HFFc6 (cell line): Measurements from ENCODE around the gene SATB2. TPM values are rescaled to one million over a fixed set of nuclear protein-coding genes. Genes with fewer than 3 reads are reported as not detected.
A peak's percentile ranks its signal among the peaks of the same experiment; 100 is the strongest.

Source experiments
- DNase-seq: peaks from one replicate; pipeline ENCODE4 v3.0.0-alpha.2; 2018
- H3K27ac Mint-ChIP-seq: 2 replicates; pipeline ENCODE4 v1.8.0; 2020; ENCODE audit warnings: mild to moderate bottlenecking, mixed read lengths
- H3K27me3 Mint-ChIP-seq: 2 replicates; pipeline ENCODE4 v1.8.0; 2021; ENCODE audit warnings: mild to moderate bottlenecking, moderate library complexity, mixed read lengths; ENCODE audit not compliant: insufficient read depth
- H3K36me3 Mint-ChIP-seq: 2 replicates; pipeline ENCODE4 v1.8.0; 2021; ENCODE audit warnings: low read depth, mixed read lengths
- H3K4me1 Mint-ChIP-seq: 2 replicates; pipeline ENCODE4 v1.8.0; 2020; ENCODE audit warnings: low read depth, mixed read lengths
- H3K4me3 Mint-ChIP-seq: 2 replicates; pipeline ENCODE4 v1.8.0; 2020; ENCODE audit warnings: mild to moderate bottlenecking, moderate library complexity, mixed read lengths
- H3K9me3 Mint-ChIP-seq: 2 replicates; pipeline ENCODE4 v1.8.0; 2020; ENCODE audit warnings: mild to moderate bottlenecking, mixed read lengths
- total RNA-seq, 6 experiments: library from RNA; stranded (reverse); fragmentation: NEBNext Ultra II Directional; extraction: Animal tissue kit (Norgen Biotek cat#: 25700); gene quantifications; 2 replicates in 1 of 6; 3 replicates in 5 of 6; pipeline ENCODE4 v1.2.3, GENCODE V29; 2021
- TF ChIP-seq, protein P1 (sequence below): fragments of 200-600 bp; sonication (generic); IDR thresholded peaks from 2 replicates; pipeline ENCODE4 v1.5.0; 2021; ENCODE audit warnings: antibody characterized with exemption, mild to moderate bottlenecking

The SATB2 gene
- total RNA-seq, 6 experiments from 2014 or later, result 7.4 to 12.7 (median 11.9) TPM

DNA sequence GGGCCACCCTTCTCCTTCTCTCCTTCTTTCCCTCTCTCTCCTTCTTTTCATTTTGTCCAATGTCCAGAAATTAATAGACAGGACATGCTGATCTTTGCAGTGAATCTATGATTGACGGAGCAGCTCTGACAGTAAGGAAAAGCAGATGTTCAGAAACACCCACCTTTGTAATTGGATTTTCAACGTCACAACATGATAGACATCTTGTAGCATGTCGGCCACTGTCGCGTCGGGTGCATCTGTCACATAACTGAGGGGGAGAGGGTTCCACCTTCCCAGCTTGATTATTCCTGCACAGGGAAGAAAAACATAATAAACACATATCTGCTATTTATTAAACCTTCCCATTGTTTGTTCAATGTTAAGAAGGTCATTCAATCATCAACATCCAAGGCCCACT, 76.2 kb downstream of the SATB2 start:
- no peaks in the 10 kb centered on the region for H3K9me3 Mint-ChIP-seq
- H3K4me3 Mint-ChIP-seq, result no peak overlapping the region
- H3K27me3 Mint-ChIP-seq, result no peaks in the 10 kb centered on the region; the same call in 1 of the 2 replicates
- no peak overlapping the region for H3K27ac Mint-ChIP-seq
- TF ChIP-seq, protein P1, sequence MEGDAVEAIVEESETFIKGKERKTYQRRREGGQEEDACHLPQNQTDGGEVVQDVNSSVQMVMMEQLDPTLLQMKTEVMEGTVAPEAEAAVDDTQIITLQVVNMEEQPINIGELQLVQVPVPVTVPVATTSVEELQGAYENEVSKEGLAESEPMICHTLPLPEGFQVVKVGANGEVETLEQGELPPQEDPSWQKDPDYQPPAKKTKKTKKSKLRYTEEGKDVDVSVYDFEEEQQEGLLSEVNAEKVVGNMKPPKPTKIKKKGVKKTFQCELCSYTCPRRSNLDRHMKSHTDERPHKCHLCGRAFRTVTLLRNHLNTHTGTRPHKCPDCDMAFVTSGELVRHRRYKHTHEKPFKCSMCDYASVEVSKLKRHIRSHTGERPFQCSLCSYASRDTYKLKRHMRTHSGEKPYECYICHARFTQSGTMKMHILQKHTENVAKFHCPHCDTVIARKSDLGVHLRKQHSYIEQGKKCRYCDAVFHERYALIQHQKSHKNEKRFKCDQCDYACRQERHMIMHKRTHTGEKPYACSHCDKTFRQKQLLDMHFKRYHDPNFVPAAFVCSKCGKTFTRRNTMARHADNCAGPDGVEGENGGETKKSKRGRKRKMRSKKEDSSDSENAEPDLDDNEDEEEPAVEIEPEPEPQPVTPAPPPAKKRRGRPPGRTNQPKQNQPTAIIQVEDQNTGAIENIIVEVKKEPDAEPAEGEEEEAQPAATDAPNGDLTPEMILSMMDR, result no peak
- DNase-seq, result no peak
- H3K4me1 Mint-ChIP-seq, result peaks cover 14% of the 10 kb centered on the region
- peaks cover 16% of the 10 kb centered on the region; the same call in 1 of the 2 replicates for H3K36me3 Mint-ChIP-seq

DNA sequence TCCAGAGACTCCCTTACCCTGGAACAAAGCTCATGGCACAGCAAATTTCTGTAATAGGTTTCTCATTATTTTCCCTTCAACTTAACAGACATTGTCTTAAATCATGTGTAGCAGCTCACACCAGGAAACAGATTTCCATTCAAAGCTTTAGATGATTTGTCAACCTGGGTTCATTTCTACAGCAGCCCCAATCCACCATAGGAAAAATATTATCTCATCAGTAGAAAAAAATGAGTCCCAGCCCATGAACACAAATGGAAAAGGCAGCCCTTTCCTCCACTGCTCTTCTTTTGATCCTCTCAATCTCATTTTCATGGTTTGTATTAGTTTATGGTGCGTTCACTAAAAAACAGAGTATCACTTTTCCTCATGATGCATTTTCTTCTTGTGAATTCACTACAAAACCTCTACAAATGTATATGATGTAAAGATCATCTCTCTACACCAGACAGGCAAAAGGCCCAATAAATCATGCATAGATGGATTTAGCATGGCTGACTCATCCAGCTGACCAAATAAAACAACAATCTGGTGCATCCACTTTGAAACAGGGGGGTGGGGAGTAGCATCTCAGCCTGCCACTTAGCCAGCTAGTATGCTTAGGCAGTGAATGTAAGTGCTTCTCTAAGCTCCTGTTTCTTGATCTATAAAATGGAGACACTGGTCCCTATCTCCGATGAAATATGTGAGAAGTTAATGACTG, 78.6 kb downstream of the SATB2 start:
- DNase-seq, result peak; percentile 65
- peak overlapping the region; percentile 24; the same call in 1 of the 2 replicates for H3K27ac Mint-ChIP-seq

DNA sequence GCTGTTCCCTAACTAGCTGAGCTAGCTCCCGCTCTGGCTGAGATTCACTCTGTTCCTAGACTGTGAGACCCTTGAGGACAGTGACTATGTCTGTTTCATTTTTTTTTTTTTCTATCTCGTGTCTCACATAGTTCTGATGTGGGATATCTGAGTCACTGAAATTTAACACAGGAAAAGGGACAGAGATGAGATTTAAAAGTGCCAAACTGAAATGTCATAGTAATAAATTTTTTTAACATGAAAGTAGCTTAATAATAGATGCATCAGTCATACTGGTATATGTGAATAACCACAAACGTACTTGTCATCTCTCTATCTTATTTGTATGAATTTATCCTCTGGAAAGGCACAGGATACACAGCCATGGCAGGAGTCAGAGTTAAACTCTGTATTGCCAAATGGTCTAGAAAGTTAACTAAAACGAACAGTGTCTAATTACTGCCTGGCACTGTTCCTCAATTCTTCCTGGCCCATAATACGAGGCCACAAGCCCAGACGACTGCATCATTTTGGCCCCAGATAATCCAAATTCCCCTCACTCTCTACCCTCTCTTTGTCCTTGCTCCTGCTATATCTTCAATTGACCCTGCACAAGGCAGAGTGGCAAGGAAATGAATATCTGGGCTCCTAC, 87.5 kb downstream of the SATB2 start:
- Mint-ChIP-seq H3K9me3 (no peaks in the 10 kb centered on the region), H3K27ac (peak overlapping the region; percentile 87), H3K27me3 (no peaks in the 10 kb centered on the region; the same call in 1 of the 2 replicates), H3K36me3 (peaks cover 29% of the 10 kb centered on the region), H3K4me1 (peaks cover 41% of the 10 kb centered on the region), H3K4me3 (no peak overlapping the region)
- DNase-seq, result peak; percentile 50
- TF ChIP-seq, protein P1, result no peak

More for the DNA sequence above, 78.6 kb downstream of the SATB2 start:
- TF ChIP-seq, protein P1, result no peak
- H3K9me3 Mint-ChIP-seq, result no peaks in the 10 kb centered on the region
- H3K4me1 Mint-ChIP-seq, result peaks cover 14% of the 10 kb centered on the region
- H3K36me3 Mint-ChIP-seq, result peaks cover 16% of the 10 kb centered on the region; the same call in 1 of the 2 replicates
- no peak overlapping the region for H3K4me3 Mint-ChIP-seq
- no peaks in the 10 kb centered on the region; the same call in 1 of the 2 replicates for H3K27me3 Mint-ChIP-seq

DNA sequence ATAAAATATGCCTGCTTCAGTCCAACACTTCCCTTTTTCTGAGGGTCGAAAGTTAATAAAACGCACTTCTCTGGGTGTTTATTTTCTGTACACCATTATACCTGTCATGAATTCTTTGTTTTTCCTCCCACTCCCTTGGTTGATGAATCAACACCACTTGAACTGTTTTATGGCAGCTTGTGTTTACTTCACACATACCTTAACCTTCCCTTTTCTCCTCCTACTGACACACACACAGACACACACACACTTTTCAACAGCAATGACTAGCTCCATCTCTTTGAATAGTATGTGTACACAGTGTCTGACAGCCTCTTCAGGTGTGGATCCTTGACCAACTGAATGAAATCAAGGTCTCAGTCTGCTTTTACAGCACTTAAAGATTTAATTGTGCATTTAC, 91.3 kb downstream of the SATB2 start:
- Mint-ChIP-seq H3K4me3 (no peak overlapping the region), H3K4me1 (peaks cover 41% of the 10 kb centered on the region), H3K27ac (no peak overlapping the region), H3K27me3 (no peaks in the 10 kb centered on the region; the same call in 1 of the 2 replicates), H3K9me3 (no peaks in the 10 kb centered on the region), H3K36me3 (peaks cover 14% of the 10 kb centered on the region)
- peak; percentile 17 for DNase-seq
- TF ChIP-seq, protein P1, result no peak

DNA sequence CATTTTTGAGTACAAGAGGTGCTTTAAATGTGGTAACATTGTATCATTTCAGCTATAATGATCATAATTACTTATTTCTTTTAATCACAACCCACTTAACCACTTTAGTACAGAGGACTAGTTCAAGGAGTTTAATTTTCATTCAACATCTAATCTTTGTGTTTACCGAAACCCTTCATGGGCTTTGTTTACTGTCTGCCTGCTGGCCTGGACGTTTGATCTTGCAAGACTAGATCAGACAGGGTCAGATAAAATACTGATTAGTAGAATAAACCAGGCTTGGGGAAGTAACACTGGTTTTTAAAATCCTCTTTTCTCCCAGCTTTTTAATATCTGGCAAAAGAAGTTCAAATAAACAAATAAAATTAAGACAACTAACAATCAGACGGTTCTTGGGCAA, 93.6 kb downstream of the SATB2 start:
- Mint-ChIP-seq H3K36me3 (peaks cover 14% of the 10 kb centered on the region), H3K4me3 (no peak overlapping the region), H3K4me1 (peaks cover 20% of the 10 kb centered on the region), H3K27ac (no peak overlapping the region), H3K27me3 (no peaks in the 10 kb centered on the region; the same call in 1 of the 2 replicates), H3K9me3 (no peaks in the 10 kb centered on the region)
- TF ChIP-seq, protein P1, result no peak
- DNase-seq, result no peak
